ENCODE measurements around the gene FBXO31. TPM values are rescaled to one million over a fixed set of nuclear protein-coding genes. Genes with fewer than 3 reads are reported as not detected.

The FBXO31 gene
- total RNA-seq, 2 donors from 2014 or later: 25.3 to 36.0 TPM

- H3K27ac Mint-ChIP-seq: no peak overlapping the region
- ATAC-seq: peak in 1 of 2 donors; percentile 38
Observed at GRCh38 chr16:87414251-87414680, 30.7 kb upstream of the FBXO31 start.

DNA sequence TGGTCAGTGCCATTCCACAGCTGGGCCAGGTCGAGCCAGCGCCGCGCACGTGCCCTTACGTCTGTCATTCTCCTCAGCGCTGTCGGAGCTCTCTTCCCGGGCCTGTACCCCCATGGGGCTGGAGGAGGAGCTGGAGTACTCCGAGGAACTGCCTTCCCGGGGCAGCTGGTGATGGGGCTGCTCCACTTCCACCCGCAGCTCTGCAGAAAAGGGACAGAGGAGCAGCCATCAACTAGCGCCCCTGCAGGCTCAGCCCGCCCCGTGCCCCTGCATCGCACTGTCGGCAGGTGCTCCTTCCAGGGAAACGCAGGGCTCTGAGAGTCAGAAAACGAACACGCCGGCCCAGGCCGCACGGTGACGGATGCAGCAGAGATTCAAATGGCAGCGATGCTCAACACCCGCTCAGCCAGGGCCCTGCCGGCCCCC, 29.4 kb upstream of the FBXO31 start:
- ATAC-seq: no peak
- no peak for DNase-seq (ENCODE audit: low spot score in 2 of 2)
- H3K36me3 Mint-ChIP-seq: peaks cover 0 to 4% of the 10 kb centered on the region in 2 donors
- no peaks in the 10 kb centered on the region for H3K9me3 Mint-ChIP-seq
- H3K27ac Mint-ChIP-seq: no peak overlapping the region

More at GRCh38 chr16:87414251-87414680, 30.7 kb upstream of the FBXO31 start:
- Mint-ChIP-seq H3K9me3 (no peaks in the 10 kb centered on the region), H3K36me3 (peaks cover 0 to 4% of the 10 kb centered on the region in 2 donors)
- DNase-seq (ENCODE audit: low spot score in 2 of 2): no peak

DNA sequence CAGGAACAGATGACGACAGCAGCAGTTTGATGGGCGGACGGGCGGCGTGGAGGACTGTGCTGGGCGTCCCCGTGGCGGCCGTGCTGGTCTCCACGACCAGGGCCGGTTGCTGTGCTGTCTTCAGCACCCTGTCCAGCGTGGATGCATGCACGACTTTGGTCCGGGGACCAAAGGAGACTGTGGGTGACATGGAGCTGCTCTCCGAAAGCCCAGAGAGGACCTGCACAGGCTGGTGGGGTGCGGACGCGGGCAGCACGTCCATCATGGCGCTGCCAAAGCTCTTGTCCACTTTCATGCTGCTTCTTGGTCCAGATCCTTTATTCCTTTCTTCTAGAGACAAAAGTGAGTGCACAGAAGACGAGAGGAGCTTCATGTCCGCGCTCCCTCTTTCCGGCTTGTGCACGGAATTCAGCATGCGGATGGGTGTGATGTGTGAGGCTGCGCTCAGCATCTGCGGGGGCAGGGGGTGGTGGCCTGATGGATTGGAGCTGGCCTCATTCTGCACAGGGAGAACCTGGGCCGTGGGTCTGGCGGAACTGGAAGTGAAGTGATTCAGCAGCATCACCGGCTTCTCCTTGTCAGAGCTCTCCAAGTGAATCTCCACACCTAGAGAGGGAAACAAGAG, 28.9 kb upstream of the FBXO31 start:
- no peaks in the 10 kb centered on the region for H3K9me3 Mint-ChIP-seq
- peaks cover 0 to 4% of the 10 kb centered on the region in 2 donors for H3K36me3 Mint-ChIP-seq
- H3K27ac Mint-ChIP-seq: peak overlapping the region in 1 of 2 donors; percentile 44
- DNase-seq (ENCODE audit: low spot score in 2 of 2) (no peak), ATAC-seq (no peak)

DNA sequence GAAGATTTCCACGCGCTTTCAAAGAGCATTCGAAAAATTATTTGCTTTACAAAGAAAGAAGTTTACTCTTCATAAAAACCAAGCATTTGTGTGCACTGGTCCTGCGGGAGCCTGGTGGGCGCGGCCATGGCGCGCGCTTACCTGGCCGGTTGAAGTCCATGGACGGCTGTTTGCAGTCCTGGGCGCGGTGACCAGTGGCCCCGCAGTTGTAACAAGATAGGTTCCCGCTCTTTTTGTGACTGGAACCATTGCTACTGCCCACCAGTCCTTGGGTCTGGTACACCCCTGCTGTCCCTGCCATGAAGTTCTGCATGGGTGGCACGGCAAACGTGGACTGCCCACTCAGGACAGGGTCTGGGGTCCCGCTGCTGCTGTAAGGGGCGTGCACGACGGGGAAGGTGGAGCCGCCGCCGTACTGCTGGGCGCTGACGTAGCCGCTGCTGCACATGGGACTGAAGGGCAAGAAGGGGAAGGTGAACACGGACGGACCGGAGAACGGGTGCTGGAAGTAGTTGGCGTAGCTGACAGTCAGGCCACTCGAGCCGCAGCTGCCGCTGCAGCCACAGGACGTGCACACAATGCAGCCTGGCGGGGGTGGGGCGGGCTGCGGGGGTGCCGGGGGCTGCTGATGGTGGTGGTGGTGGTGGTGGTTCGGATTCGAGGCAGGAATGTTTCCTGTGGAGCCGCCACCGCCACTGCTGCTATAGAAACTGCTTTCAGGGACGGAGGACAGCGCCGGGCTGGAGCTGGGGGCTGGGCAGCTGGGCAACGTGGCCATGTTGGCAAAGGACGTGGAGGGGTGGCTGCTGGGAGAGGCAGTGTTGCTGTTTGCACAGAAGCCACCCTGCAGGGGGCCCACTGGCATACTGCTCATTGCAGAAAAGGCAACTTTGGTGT, 28.0 kb upstream of the FBXO31 start:
- ATAC-seq: peak in 1 of 2 donors; percentile 10
- H3K27ac Mint-ChIP-seq: peak overlapping the region in 1 of 2 donors; percentile 44
- peaks cover 0 to 4% of the 10 kb centered on the region in 2 donors for H3K36me3 Mint-ChIP-seq
- no peaks in the 10 kb centered on the region for H3K9me3 Mint-ChIP-seq
- DNase-seq (ENCODE audit: low spot score in 2 of 2): no peak

DNA sequence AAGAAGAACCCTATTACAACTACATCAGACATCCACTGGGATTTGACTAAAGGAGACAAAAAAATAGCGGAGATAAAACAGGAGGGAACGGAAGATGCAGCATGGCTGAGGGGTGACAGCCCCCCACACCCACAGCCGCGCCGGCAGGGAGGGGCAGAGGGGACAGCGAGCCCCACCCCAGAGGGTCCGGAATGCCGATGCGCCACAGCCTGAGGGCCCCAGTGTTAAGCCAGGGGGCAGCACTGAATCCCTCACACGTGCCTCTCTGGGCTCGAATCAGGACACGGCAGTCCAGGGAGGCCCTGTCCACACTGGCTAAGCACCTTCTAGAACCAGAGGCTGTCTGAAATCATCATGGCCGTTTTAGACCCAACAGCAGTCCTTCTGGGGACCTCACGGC, 27.4 kb upstream of the FBXO31 start:
- H3K27ac Mint-ChIP-seq: peak overlapping the region in 1 of 2 donors; percentile 82
- ATAC-seq (no peak), DNase-seq (ENCODE audit: low spot score in 2 of 2) (no peak)
- no peaks in the 10 kb centered on the region for H3K9me3 Mint-ChIP-seq
- peaks cover 0 to 4% of the 10 kb centered on the region in 2 donors for H3K36me3 Mint-ChIP-seq

DNA sequence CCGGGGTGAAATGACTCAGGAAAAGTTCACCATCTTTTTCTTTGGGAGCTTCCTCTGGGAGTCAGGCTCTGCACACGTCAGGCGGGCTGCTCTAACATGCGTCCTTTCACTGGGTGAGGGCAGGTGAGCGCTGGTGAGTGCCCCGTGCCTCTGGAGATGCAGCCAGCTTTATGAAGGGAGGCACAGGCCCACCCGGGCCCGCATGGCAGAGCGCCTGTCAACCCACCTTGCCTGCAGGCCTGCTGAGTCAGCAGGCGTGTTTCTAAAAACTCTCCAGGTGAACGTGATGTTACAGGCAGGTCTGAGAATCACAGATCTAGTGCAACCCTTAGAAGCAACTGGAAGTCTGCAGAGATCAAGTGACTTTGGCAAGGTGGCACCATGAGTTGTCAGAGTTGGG, 27.0 kb upstream of the FBXO31 start:
- Mint-ChIP-seq H3K9me3 (no peaks in the 10 kb centered on the region), H3K36me3 (peaks cover 0 to 4% of the 10 kb centered on the region in 2 donors), H3K27ac (peak overlapping the region in 1 of 2 donors; percentile 82)
- no peak for ATAC-seq
- DNase-seq (ENCODE audit: low spot score in 2 of 2): no peak

DNA sequence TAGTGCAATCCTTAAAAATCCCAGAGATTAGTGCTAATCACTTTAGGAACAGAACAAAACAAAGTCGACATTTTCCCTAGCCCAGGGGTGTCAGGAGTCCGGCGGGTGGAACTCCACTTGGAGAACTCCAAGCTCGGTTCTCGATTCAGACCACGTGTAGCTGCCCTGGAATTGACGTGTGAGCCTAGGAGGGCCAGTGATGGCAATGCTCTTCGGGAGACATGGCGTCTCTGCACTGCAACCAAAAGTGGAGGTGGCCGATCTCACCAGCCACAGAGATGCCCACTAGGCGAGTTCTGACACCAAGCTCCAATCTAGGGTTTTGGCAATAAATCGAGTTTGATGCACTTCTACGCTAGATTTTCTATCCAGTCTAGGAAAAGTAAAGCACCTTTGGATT, 26.2 kb upstream of the FBXO31 start:
- no peak for ATAC-seq

DNA sequence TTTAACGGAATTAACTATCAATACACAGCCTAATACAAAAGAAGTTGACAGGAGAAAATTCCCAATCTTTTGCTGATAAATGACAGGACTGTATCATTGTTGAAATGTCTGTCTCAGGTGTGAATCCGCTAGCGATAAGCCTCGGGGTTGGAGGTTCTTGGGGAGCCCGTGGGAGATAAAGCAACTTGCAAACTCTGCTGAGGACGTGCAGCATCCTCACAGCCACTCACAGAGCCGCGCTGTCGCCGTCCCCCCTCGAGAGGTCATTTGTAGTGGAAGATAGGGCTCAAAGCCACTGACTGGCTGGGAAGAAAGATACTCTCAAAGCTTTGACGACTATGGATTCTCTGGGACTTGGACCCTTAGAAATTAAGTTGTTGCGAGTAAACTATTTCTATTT, 25.6 kb upstream of the FBXO31 start:
- Mint-ChIP-seq H3K9me3 (no peaks in the 10 kb centered on the region), H3K27ac (no peak overlapping the region), H3K36me3 (peaks cover 0 to 4% of the 10 kb centered on the region in 2 donors)
- DNase-seq (ENCODE audit: low spot score in 2 of 2): no peak
- no peak for ATAC-seq

More for the DNA sequence above, 26.2 kb upstream of the FBXO31 start:
- H3K9me3 Mint-ChIP-seq: no peaks in the 10 kb centered on the region
- DNase-seq (ENCODE audit: low spot score in 2 of 2): no peak
- peak overlapping the region in 1 of 2 donors; percentile 82 for H3K27ac Mint-ChIP-seq
- H3K36me3 Mint-ChIP-seq: peaks cover 0 to 4% of the 10 kb centered on the region in 2 donors

DNA sequence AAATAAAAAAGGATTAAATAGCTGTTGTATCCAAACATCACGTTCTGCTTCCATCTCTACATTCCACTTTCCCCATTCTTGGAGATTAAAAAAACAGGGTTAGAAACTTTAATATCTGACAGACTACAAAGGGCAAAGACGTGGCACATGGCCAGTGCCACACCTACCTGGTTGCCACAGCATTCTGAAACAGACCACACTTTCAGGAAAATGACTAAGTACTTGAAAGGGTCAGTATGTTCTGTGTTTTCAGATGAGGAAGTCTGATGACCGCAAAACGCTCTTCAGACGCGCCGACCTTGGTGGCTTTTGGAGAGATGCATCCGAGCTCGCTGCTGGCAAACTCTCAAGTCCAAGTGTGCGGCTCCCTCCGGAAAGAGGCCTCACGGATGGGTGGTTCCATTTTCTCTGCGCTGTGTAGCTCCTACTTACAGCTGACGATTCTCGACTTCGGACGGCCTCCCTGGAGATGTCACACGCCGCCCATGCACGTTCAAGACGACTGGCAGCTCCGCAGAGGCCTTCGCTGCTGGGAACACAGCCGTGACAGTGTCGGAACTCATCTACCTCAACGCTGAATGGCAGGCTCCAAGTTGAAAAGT, 24.0 kb upstream of the FBXO31 start:
- Mint-ChIP-seq H3K27ac (peak overlapping the region; percentile 28 to 61), H3K36me3 (peaks cover 0 to 4% of the 10 kb centered on the region in 2 donors), H3K9me3 (no peaks in the 10 kb centered on the region)
- DNase-seq (ENCODE audit: low spot score in 2 of 2) (no peak), ATAC-seq (peak; percentile 12 to 74)

- Mint-ChIP-seq H3K36me3 (peaks cover 0 to 4% of the 10 kb centered on the region in 2 donors), H3K27ac (no peak overlapping the region), H3K9me3 (no peaks in the 10 kb centered on the region)
- ATAC-seq (no peak), DNase-seq (ENCODE audit: low spot score in 2 of 2) (peak in 1 of 2 donors; percentile 33)
Observed at GRCh38 chr16:87406495-87407088, 23.0 kb upstream of the FBXO31 start.

GRCh38 chr16:87404764-87405625, 21.4 kb upstream of the FBXO31 start:
- Mint-ChIP-seq H3K9me3 (no peaks in the 10 kb centered on the region), H3K27ac (peak overlapping the region; percentile 51 to 86), H3K36me3 (no peaks in the 10 kb centered on the region)
- DNase-seq (ENCODE audit: low spot score in 2 of 2): peak in 1 of 2 donors; percentile 31
- peak in 1 of 2 donors; percentile 14 for ATAC-seq

DNA sequence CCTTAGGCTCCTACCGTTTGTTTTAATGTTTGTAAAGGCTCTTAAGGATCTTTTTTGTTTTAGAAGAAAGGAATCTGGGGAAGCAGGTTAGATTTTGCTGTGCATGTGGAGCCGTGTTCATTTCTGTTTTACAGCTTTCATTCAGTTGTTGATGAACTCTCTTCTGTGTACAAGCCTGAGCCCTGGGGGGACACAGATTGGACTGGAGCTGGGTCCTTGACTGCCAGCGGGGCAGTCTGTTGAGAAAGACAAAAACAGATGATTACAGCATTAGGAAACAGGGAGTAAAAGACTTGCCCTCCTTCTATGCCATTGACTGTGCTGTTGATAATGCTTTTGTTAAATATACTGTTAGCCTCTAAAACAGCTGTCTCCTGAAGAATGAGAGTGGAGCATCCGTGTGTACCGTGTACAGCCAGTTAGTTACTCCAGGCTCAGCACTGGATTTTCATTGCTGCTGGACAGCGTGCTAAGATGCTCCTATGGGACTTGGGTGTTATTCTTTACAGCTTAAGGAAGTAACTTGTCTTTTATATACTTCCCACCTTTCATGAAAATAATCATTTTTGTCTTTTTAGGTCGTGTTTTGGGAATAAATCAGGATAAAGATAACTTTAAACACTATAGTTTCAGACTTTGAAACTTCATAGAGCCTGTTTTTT, 11.7 kb upstream of the FBXO31 start:
- no peak for DNase-seq (ENCODE audit: low spot score in 2 of 2)
- peaks cover 8 to 21% of the 10 kb centered on the region in 2 donors for H3K36me3 Mint-ChIP-seq
- no peaks in the 10 kb centered on the region for H3K9me3 Mint-ChIP-seq
- H3K27ac Mint-ChIP-seq: peak overlapping the region in 1 of 2 donors; percentile 90
- no peak for ATAC-seq

GRCh38 chr16:87393680-87394055, 10.1 kb upstream of the FBXO31 start:
- no peak for ATAC-seq
- DNase-seq (ENCODE audit: low spot score in 2 of 2): no peak
- Mint-ChIP-seq H3K27ac (peak overlapping the region; percentile 87 to 90), H3K36me3 (peaks cover 8 to 21% of the 10 kb centered on the region in 2 donors), H3K9me3 (no peaks in the 10 kb centered on the region)

- ATAC-seq: no peak
- Mint-ChIP-seq H3K27ac (peak overlapping the region; percentile 87 to 90), H3K36me3 (peaks cover 8 to 21% of the 10 kb centered on the region in 2 donors)
Observed at GRCh38 chr16:87392821-87393679, 9.5 kb upstream of the FBXO31 start.

More at GRCh38 chr16:87392821-87393679, 9.5 kb upstream of the FBXO31 start:
- peak in 1 of 2 donors; percentile 57 for DNase-seq (ENCODE audit: low spot score in 2 of 2)
- no peaks in the 10 kb centered on the region for H3K9me3 Mint-ChIP-seq

Data from activated naive CD4-positive, alpha-beta T cell treated with anti-CD3 and anti-CD28 coated beads, Interleukin-2, amount 50 U/mL, for 72 hours (primary cell).